GM12872 (cell line): ENCODE results near the gene FES.

Source experiments
- CTCF ChIP-seq: IDR thresholded peaks from 3 replicates; pipeline ENCODE4 v1.5.1; 2011; ENCODE audit warnings: low read depth, mild to moderate bottlenecking, low read length, moderate library complexity; ENCODE audit not compliant: insufficient read depth

FES gene

GRCh38 chr15:90883526-90883975 lies 753 bp upstream of the FES start:
- TF ChIP-seq CTCF: no peak

DNA sequence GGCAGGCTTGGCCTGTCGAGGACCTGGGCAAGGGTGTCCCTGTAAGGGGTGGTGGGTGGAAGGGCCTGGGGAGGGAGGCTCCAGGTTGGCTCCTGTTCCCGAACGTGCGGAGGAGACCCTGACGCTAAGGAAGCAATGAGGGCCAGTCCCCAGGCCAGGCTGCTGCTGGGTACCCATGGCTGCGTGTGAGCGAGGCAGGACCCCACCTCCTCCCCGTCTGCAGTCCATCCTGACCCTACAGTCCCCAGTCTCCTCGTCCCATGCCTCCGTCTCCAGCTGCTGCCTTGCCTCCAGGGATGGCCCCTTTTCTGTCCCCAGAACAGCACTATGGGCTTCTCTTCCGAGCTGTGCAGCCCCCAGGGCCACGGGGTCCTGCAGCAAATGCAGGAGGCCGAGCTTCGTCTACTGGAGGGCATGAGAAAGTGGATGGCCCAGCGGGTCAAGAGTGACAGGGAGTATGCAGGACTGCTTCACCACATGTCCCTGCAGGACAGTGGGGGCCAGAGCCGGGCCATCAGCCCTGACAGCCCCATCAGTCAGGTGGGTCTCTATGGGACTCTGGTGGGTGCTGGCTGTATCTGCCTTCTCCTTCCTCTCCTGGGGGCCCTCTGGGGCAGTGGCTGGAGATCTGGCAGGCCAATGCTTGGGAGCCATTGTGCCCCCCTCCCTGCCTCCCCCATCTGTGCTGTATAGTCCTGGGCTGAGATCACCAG lies 571 bp downstream of the FES start:
- no peak for TF ChIP-seq CTCF

- peak; percentile 97 for TF ChIP-seq CTCF
Measured at GRCh38 chr15:90885432-90886290, 1.4 kb downstream of the FES start.

- no peak for TF ChIP-seq CTCF
Measured at GRCh38 chr15:90886291-90886614, 1.9 kb downstream of the FES start.

- no peak for TF ChIP-seq CTCF
Measured at GRCh38 chr15:90887037-90887481, 2.8 kb downstream of the FES start.

DNA sequence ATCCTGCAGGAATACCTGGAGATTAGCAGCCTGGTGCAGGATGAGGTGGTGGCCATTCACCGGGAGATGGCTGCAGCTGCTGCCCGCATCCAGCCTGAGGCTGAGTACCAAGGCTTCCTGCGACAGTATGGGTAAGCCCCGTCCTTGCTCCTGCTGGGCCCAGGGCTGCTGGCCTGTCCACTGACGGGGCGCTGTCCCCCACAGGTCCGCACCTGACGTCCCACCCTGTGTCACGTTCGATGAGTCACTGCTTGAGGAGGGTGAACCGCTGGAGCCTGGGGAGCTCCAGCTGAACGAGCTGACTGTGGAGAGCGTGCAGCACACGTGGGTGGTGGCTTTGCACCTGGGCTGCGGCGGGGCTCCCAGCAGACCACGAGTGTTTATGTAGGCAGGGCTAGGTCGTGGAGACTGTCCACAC lies 5.0 kb downstream of the FES start:
- TF ChIP-seq CTCF: no peak

DNA sequence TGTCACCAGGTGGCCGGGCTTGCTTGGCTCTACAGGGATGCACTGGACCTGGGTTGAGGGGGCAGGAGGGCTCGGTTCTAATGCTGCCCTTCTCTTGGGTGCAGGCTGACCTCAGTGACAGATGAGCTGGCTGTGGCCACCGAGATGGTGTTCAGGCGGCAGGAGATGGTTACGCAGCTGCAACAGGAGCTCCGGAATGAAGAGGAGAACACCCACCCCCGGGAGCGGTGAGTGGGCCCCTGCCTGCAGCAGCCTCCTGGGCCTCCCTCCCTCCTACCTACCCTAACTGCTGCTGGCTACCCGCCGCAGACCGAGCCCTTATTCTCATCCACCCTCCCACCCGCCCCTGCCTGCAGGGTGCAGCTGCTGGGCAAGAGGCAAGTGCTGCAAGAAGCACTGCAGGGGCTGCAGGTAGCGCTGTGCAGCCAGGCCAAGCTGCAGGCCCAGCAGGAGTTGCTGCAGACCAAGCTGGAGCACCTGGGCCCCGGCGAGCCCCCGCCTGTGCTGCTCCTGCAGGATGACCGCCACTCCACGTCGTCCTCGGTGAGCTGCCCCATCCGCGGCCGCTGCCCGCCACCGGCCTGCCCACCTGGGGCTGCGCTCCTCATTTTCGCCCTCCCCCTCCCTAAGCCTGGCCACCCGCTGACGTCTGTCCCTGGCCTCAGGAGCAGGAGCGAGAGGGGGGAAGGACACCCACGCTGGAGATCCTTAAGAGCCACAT lies 5.6 kb downstream of the FES start:
- TF ChIP-seq CTCF: no peak
